ENCODE results near the gene DTL.

DNA sequence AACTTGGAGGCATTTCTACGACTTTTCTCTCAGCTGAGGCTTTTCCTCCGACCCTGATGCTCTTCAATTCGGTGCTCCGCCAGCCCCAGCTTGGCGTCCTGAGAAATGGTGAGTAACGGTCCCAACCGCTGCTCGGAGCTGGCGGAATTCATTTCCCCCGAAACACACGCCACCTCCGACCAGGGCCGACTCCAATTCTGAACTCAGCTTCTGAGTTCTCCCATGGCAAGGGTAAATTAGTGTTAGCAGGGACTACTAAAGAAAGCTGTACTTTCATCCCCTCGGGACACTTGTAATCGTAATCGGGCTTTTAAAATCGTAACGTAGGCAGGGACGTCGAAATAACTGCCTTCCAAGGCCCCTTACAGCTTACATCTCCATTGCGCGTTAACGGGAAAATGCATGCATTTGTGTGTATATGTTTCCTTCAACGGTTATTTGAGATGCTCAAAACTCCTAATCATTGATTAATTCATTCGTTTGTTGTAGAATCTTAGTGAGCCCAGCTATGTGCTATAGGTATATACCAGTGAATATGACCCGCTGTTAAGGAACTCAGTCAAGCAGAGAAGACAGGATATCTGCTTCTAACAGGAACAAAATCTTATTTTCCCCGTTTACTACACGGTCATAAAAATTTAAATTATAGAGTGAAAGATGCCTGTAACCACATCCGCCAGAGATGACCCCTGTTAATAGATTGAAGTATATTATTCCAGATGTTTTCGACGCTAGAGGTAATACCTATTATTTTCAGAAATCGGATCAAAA, 472 bp downstream of the DTL start:
- no peak for TF ChIP-seq CTCF (IDR thresholded peaks at IDR 0.05)
- TF ChIP-seq POLR2A (IDR thresholded peaks at IDR 0.05): no peak

All from heart left ventricle (tissue), 13 donors.